Transverse colon (tissue), 4 donors: Measurements from ENCODE around the gene GPR153. TPM values are rescaled to one million over a fixed set of nuclear protein-coding genes. Genes with fewer than 3 reads are reported as not detected.

Experiments used
- DNase-seq: peaks from one replicate; pipeline ENCODE4 v3.0.0-alpha.2; 2019
- H3K27ac ChIP-seq, 4 donors: fragments of 200-600 bp; sonication (generic); 2 replicates each; pipeline ENCODE4 v1.5.1; 2016 to 2018; ENCODE audit warnings: inconsistent platforms in 4 of 4
- H3K27me3 ChIP-seq: fragments of 200-600 bp; sonication (generic); 2 replicates; pipeline ENCODE4 v1.5.1; 2017; ENCODE audit warnings: inconsistent platforms
- H3K36me3 ChIP-seq, 4 donors: fragments of 200-600 bp; sonication (generic); 2 replicates each; pipeline ENCODE4 v1.5.1; 2017 to 2019; ENCODE audit warnings: inconsistent platforms in 4 of 4
- H3K4me1 ChIP-seq, 4 donors: fragments of 200-600 bp; sonication (generic); 2 replicates each; pipeline ENCODE4 v1.5.1; 2017 to 2020; ENCODE audit warnings: inconsistent platforms in 4 of 4
- H3K4me3 ChIP-seq, 4 donors: fragments of 200-600 bp; sonication (generic); 1 replicate in 1 of 4; 2 replicates in 3 of 4; pipeline versions ENCODE4 v1.5.1 to v1.6.1; 2017 to 2019; ENCODE audit warnings: inconsistent platforms in 4 of 4
- H3K9me3 ChIP-seq, 2 donors: fragments of 200-600 bp; sonication (generic); 2 replicates each; pipeline ENCODE4 v1.5.1; 2017 to 2019; ENCODE audit warnings: inconsistent platforms in 2 of 2
- EP300 ChIP-seq: sonication (generic); formaldehyde crosslinking; IDR thresholded peaks from one replicate; pipeline ENCODE4 v1.6.1; 2017; ENCODE audit warnings: antibody characterized with exemption, low read depth
- POLR2A ChIP-seq: fragments of 450-650 bp; IDR thresholded peaks from one replicate; pipeline ENCODE4 v1.6.1; 2016; ENCODE audit warnings: antibody characterized with exemption, mild to moderate bottlenecking, moderate library complexity
- POLR2AphosphoS5 ChIP-seq, 3 donors: sonication (generic); formaldehyde crosslinking; IDR thresholded peaks; one replicate each; pipeline ENCODE4 v1.6.1; 2016; ENCODE audit warnings: antibody characterized with exemption in 3 of 3
- WGBS, 2 donors: methylation state at CpG; one replicate each; pipeline ENCODE4 v1.1.5; 2018; ENCODE audit warnings: low coverage in 1 of 2; 5-methylcytosine and 5-hydroxymethylcytosine counted together
- in situ Hi-C, 4 donors: fragments of 200-750 bp; cut with MboI; loops; one replicate each; pipeline versions ENCODE4 v1.15.0 to v1.15.1; 2017; ENCODE audit warnings: low sequenced_read_pairs in 3 of 4, low pct_ligation_motif_present in 1 of 4, low pct_unique_long_range_greater_than_20kb in 1 of 4
- intact Hi-C: fragments of 100-400 bp; cut with DNase I; formaldehyde crosslinking; loops from one replicate; pipeline ENCODE4 v1.15.1; 2023; ENCODE audit warnings: low total_unique reads
- total RNA-seq, 4 donors: library from RNA; depleted of rRNA; stranded (reverse); fragments of >200 nt; gene quantifications; one replicate each; pipeline ENCODE4 v1.1.0, GENCODE V29; 2016
- TF ChIP-seq, protein P1 (sequence below), 5 experiments: fragments of 200-600 bp in 3 of 5; fragments of 450-650 bp in 2 of 5; sonication (generic) in 3 of 5; IDR thresholded peaks; 1 replicate in 2 of 5; 2 replicates in 3 of 5; pipeline ENCODE4 v1.5.1; 2016 to 2017; ENCODE audit warnings: antibody characterized with exemption in 5 of 5, inconsistent platforms in 3 of 5, mild to moderate bottlenecking in 2 of 5, moderate library complexity in 1 of 5

GPR153 gene
- total RNA-seq, 4 donors from 2014 or later = 15.6 to 38.2 (median 27.8) TPM

DNA sequence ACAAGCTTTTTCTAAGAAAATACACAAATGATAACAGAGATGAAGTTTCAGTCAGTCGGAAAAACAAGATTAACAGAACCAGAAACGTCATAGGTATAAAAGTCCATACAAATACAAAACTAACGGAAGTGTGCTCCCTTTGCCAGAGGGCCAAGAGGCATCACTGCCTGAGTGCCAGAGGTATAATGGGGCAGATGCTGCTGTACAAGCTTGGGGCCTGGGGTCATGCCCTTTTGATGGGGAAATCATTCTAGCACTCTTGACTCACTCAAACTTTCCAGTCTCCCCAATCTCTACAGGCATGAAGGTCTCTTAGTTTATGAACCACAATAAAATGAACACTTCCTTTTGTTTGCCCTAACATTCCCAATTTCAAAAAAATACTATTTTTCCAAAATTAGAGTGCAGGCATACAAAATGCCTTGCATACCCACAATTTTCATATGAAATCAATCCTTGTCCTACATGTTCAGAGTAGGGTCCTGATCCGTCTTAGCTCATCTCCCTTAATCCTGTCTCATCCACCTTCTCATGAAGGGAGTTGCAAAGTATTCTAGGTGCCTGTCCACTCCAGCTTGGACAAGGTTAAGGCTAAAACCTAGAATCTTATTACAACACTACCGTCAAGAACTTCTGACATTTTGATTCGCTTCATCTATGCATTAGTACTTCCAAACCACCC is 63.0 kb downstream of the GPR153 start:
- peak overlapping the region in 1 of 4 donors; percentile 89 for H3K27ac ChIP-seq
- H3K4me3 ChIP-seq = peak overlapping the region in 3 of 4 donors; percentile 93 to 99 (median 94)
- H3K36me3 ChIP-seq = peaks cover 0 to 40% (median 19%) of the 10 kb centered on the region in 4 donors
- TF ChIP-seq, protein P1, sequence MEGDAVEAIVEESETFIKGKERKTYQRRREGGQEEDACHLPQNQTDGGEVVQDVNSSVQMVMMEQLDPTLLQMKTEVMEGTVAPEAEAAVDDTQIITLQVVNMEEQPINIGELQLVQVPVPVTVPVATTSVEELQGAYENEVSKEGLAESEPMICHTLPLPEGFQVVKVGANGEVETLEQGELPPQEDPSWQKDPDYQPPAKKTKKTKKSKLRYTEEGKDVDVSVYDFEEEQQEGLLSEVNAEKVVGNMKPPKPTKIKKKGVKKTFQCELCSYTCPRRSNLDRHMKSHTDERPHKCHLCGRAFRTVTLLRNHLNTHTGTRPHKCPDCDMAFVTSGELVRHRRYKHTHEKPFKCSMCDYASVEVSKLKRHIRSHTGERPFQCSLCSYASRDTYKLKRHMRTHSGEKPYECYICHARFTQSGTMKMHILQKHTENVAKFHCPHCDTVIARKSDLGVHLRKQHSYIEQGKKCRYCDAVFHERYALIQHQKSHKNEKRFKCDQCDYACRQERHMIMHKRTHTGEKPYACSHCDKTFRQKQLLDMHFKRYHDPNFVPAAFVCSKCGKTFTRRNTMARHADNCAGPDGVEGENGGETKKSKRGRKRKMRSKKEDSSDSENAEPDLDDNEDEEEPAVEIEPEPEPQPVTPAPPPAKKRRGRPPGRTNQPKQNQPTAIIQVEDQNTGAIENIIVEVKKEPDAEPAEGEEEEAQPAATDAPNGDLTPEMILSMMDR (IDR thresholded peaks at IDR 0.05) = no peak
- TF ChIP-seq POLR2AphosphoS5 (IDR thresholded peaks at IDR 0.05) (no peak), POLR2A (no peak), EP300 (no peak)
- H3K27me3 ChIP-seq = no peaks in the 10 kb centered on the region
- intact Hi-C loops = no loop called here
- no peaks in the 10 kb centered on the region for H3K9me3 ChIP-seq
- WGBS, 2 donors = 53 to 59% methylated on average over 5 to 6 of the region's 6 CpGs
- peaks cover 13 to 30% (median 19%) of the 10 kb centered on the region in 4 donors for H3K4me1 ChIP-seq
- no peak for DNase-seq
- in situ Hi-C loops = no loop called here

Other genes with a start within 250 kb of the GPR153 start
- gene KCNAB2, start 215.2 kb downstream of the GPR153 start, total RNA-seq = 10 to 100 TPM in 1 of 4 donors, 1 to 10 TPM in 2, under 1 TPM in 1; 1.00 to 25.4 (median 7.9) TPM
- gene CHD5, start 80.8 kb downstream of the GPR153 start, total RNA-seq = 1 to 10 TPM in 2 of 4 donors, under 1 TPM in 2; 0.14 to 1.6 (median 1.2) TPM
- gene RPL22, start 61.5 kb downstream of the GPR153 start, total RNA-seq = 100 to 1,000 TPM in 3 of 4 donors, 10 to 100 TPM in 1; 56.5 to 170 (median 106) TPM
- 1,000 to 10,000 TPM in 1 of 4 donors, 100 to 1,000 TPM in 2, 10 to 100 TPM in 1; 82.6 to 1,341 (median 190) TPM for gene RNF207, start 55.0 kb downstream of the GPR153 start, total RNA-seq
- 10 to 100 TPM; 21.3 to 84.1 (median 61.8) TPM for gene ICMT, start 25.1 kb downstream of the GPR153 start, total RNA-seq
- gene HES3, start 16.9 kb downstream of the GPR153 start, total RNA-seq = not detected
- gene ACOT7, start 132.7 kb upstream of the GPR153 start, total RNA-seq = 10 to 100 TPM in 3 of 4 donors, 1 to 10 TPM in 1; 5.6 to 55.0 (median 31.0) TPM
- 10 to 100 TPM; 10.5 to 38.8 (median 25.4) TPM for gene HES2, start 158.8 kb upstream of the GPR153 start, total RNA-seq
- gene ESPN, start 163.7 kb upstream of the GPR153 start, total RNA-seq = 100 to 1,000 TPM in 3 of 4 donors, 10 to 100 TPM in 1; 40.2 to 368 (median 157) TPM
- 10 to 100 TPM; 38.9 to 55.3 (median 45.0) TPM for gene TNFRSF25, start 205.1 kb upstream of the GPR153 start, total RNA-seq
- gene PLEKHG5, start 230.6 kb upstream of the GPR153 start, total RNA-seq = 10 to 100 TPM; 17.9 to 42.7 (median 37.1) TPM